Activated CD4-positive, alpha-beta T cell treated with anti-CD3 and anti-CD28 coated beads, Interleukin-2, amount 50 U/mL, for 24 hours (primary cell): ENCODE results near the gene DIP2A.
"Not testable (repeated sequence)": the region's sequence is repeated elsewhere in the genome, so short reads cannot be mapped to it uniquely, and the experiment has no call there.

Experiments used
- DNase-seq, 2 donors: peaks; one replicate each; pipeline ENCODE4 v3.0.0-alpha.2; 2020; ENCODE audit warnings: low read depth in 1 of 2, low spot score in 1 of 2

DIP2A gene

GRCh38 chr21:46424621-46425020 is 34.1 kb upstream of the DIP2A start:
- DNase-seq = no peak

- no peak for DNase-seq
Observed at GRCh38 chr21:46425041-46425440, 33.6 kb upstream of the DIP2A start.

- no peak for DNase-seq
Observed at GRCh38 chr21:46425571-46425970, 33.1 kb upstream of the DIP2A start.

- DNase-seq = no peak
Observed at GRCh38 chr21:46426313-46427046, 32.2 kb upstream of the DIP2A start.

GRCh38 chr21:46427516-46427915 is 31.2 kb upstream of the DIP2A start:
- DNase-seq = no peak

GRCh38 chr21:46428286-46428685 is 30.4 kb upstream of the DIP2A start:
- DNase-seq = no peak

- DNase-seq = no peak
Observed at GRCh38 chr21:46428987-46429710, 29.5 kb upstream of the DIP2A start.

- no peak for DNase-seq
Observed at GRCh38 chr21:46429754-46430681, 28.7 kb upstream of the DIP2A start.

- DNase-seq = no peak
Observed at GRCh38 chr21:46431448-46431847, 27.2 kb upstream of the DIP2A start.

GRCh38 chr21:46431884-46432488 is 26.7 kb upstream of the DIP2A start:
- DNase-seq = no peak

- not testable (repeated sequence) for DNase-seq
Observed at GRCh38 chr21:46433116-46433515, 25.6 kb upstream of the DIP2A start.

GRCh38 chr21:46434322-46434958 is 24.3 kb upstream of the DIP2A start:
- DNase-seq = no peak

- DNase-seq = no peak
Observed at GRCh38 chr21:46435786-46436227, 22.9 kb upstream of the DIP2A start.

GRCh38 chr21:46436621-46437020 is 22.1 kb upstream of the DIP2A start:
- DNase-seq = no peak

- no peak for DNase-seq
Observed at GRCh38 chr21:46437096-46437498, 21.6 kb upstream of the DIP2A start.

GRCh38 chr21:46437511-46437910 is 21.2 kb upstream of the DIP2A start:
- no peak for DNase-seq

GRCh38 chr21:46438241-46438640 is 20.4 kb upstream of the DIP2A start:
- DNase-seq = no peak

GRCh38 chr21:46439906-46440305 is 18.8 kb upstream of the DIP2A start:
- no peak for DNase-seq

GRCh38 chr21:46441331-46441730 is 17.4 kb upstream of the DIP2A start:
- DNase-seq = no peak

- DNase-seq = no peak
Observed at GRCh38 chr21:46441961-46442498, 16.7 kb upstream of the DIP2A start.
